Adrenal gland (tissue), 12 donors: ENCODE measurements around the gene ELL. TPM values are rescaled to one million over a fixed set of nuclear protein-coding genes. Genes with fewer than 3 reads are reported as not detected.

Experiments
- DNase-seq, 7 donors: peaks; one replicate each; pipeline ENCODE4 v3.0.0-alpha.2; 2019 to 2020
- H3K27ac ChIP-seq, 5 donors: fragments of 200-600 bp; sonication (generic) in 4 of 5; 1 replicate in 3 of 5; 2 replicates in 2 of 5; pipeline versions ENCODE4 v1.5.1 to v1.8.0; 2016 to 2020; ENCODE audit warnings: mild to moderate bottlenecking in 1 of 5
- H3K27me3 ChIP-seq: fragments of 200-600 bp; 2 replicates; pipeline ENCODE4 v1.8.0; 2021
- H3K36me3 ChIP-seq, 2 donors: fragments of 200-600 bp; replicated peaks in 1 of 2; 1 replicate in 1 of 2; 2 replicates in 1 of 2; pipeline versions ENCODE4 v1.5.1 to v1.8.0; 2018 to 2022
- H3K4me1 ChIP-seq, 2 donors: fragments of 200-600 bp; replicated peaks in 1 of 2; 1 replicate in 1 of 2; 2 replicates in 1 of 2; pipeline versions ENCODE4 v1.5.1 to v1.8.0; 2018 to 2021
- H3K4me3 ChIP-seq, 4 donors: fragments of 200-600 bp; sonication (generic) in 3 of 4; one replicate each; pipeline ENCODE4 v1.5.1; 2016 to 2018
- H3K9me3 ChIP-seq, 3 donors: fragments of 200-600 bp; sonication (generic) in 1 of 3; replicated peaks in 1 of 3; 1 replicate in 2 of 3; 2 replicates in 1 of 3; pipeline versions ENCODE4 v1.5.1 to v1.8.0; 2016 to 2021
- POLR2A ChIP-seq, 2 donors: fragments of 450-650 bp; IDR thresholded peaks; one replicate each; pipeline ENCODE4 v1.6.1; 2017; ENCODE audit warnings: antibody characterized with exemption in 2 of 2, mild to moderate bottlenecking in 2 of 2, moderate library complexity in 1 of 2
- WGBS, 4 donors: extraction: QIAGEN DNeasy Blood & Tissue Kit in 2 of 4; methylation state at CpG; one replicate each; pipeline versions ENCODE4 v1.1.5 to v1.1.7; 2013 to 2017; 5-methylcytosine and 5-hydroxymethylcytosine counted together
- intact Hi-C, 2 donors: fragments of 100-400 bp; cut with DNase I; formaldehyde crosslinking; loops; one replicate each; pipeline versions ENCODE4 v1.14.1 to v1.15.0; 2022 to 2023
- polyA plus RNA-seq, 3 donors: library from polyadenylated mRNA; stranded (reverse); fragments of 200-250 nt in 2 of 3; fragments of 350-450 nt in 1 of 3; fragmentation: Illumina TruSeq in 1 of 3; extraction: RNeasy Lipid Tissue Mini Kit (QIAGEN cat#74804) in 1 of 3; gene quantifications; one replicate each; pipeline ENCODE4 v1.2.3, GENCODE V29; 2013 to 2014
- total RNA-seq, 9 donors: library from RNA; depleted of rRNA in 4 of 9; stranded (reverse); fragments of >200 nt in 4 of 9; fragments of 120-200 nt in 1 of 9; fragmentation: NEBNext Ultra II Directional in 1 of 9; extraction: Animal tissue kit (Norgen Biotek cat#: 25700) in 1 of 9; gene quantifications; one replicate each; pipeline versions ENCODE4 v1.1.0 to v1.2.4, GENCODE V29; 2013 to 2023
- TF ChIP-seq, protein P1 (sequence below), 6 experiments: fragments of 450-650 bp in 4 of 6; fragments of 200-600 bp in 2 of 6; sonication (generic) in 1 of 6; IDR thresholded peaks; 1 replicate in 5 of 6; 2 replicates in 1 of 6; pipeline versions ENCODE4 v1.5.1 to v1.8.0; 2016 to 2021; ENCODE audit warnings: antibody characterized with exemption in 6 of 6, mild to moderate bottlenecking in 2 of 6, moderate library complexity in 1 of 6
- donor health status: healthy with polysubstance abuse.
- donor health status: Bipolar disorder and iron deficiency.
- donor health status: DM: yes; HTN: yes; CAD: no.
- donor health status: DM: no; HTN: no; CAD: no.
- donor health status: DM: no; HTN: no; CAD: no.
- donor health status: DM: yes; HTN: yes; CAD: no.

The ELL gene
- total and polyA plus RNA-seq, 12 donors: 1.8 to 28.3 (median 13.8) TPM

- intact Hi-C loops: no loop called here
- no peaks in the 10 kb centered on the region for H3K9me3 ChIP-seq
- no peaks in the 10 kb centered on the region for H3K27me3 ChIP-seq
- 1 to 6% (median 2%) methylated on average over 4 to 58 of the region's 58 CpGs for WGBS, 4 donors
- peak; percentile 97 to 100 (median 98) for DNase-seq
- H3K36me3 ChIP-seq: no peaks in the 10 kb centered on the region
- peaks cover 6 to 12% of the 10 kb centered on the region in 2 donors for H3K4me1 ChIP-seq
- peak within 1 kb of the TSS; percentile 46 to 87 (median 66) for H3K4me3 ChIP-seq
- TF ChIP-seq, protein P1, sequence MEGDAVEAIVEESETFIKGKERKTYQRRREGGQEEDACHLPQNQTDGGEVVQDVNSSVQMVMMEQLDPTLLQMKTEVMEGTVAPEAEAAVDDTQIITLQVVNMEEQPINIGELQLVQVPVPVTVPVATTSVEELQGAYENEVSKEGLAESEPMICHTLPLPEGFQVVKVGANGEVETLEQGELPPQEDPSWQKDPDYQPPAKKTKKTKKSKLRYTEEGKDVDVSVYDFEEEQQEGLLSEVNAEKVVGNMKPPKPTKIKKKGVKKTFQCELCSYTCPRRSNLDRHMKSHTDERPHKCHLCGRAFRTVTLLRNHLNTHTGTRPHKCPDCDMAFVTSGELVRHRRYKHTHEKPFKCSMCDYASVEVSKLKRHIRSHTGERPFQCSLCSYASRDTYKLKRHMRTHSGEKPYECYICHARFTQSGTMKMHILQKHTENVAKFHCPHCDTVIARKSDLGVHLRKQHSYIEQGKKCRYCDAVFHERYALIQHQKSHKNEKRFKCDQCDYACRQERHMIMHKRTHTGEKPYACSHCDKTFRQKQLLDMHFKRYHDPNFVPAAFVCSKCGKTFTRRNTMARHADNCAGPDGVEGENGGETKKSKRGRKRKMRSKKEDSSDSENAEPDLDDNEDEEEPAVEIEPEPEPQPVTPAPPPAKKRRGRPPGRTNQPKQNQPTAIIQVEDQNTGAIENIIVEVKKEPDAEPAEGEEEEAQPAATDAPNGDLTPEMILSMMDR (IDR thresholded peaks at IDR 0.05): no peak
- peak; percentile 76 to 77 for TF ChIP-seq POLR2A (IDR thresholded peaks at IDR 0.05)
- peak within 1 kb of the TSS; percentile 73 to 98 (median 89) for H3K27ac ChIP-seq
These were observed 35.7 kb upstream of the ELL start, which contains the start of gene KXD1 for GRCh38 chr19:18557411-18558201. KXD1 (plus strand) TSS chr19:18557870; CDS start chr19:18562057, 4,187 bp downstream.

DNA sequence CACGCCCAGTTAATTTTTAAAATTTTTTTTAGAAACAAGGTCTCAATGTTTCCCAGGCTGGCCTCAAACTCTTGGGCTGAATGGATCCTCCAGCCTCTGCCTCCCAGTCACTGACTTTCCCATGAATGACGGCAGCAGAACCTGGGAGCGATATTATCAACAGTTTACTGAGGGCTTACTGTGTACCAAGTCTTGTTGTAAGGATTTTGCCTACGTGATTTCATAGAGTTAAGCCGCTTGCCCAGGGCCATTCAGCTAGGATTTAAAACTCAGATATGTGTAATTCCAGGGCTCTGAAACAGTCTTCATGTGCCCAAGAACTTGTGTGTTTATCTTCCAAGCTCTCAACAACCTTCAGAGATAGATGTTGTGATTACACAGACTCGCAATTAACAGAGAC lies 29.8 kb upstream of the ELL start:
- intact Hi-C loops: no loop called here
- H3K27me3 ChIP-seq: no peaks in the 10 kb centered on the region

GRCh38 chr19:18543814-18544475 lies 22.1 kb upstream of the ELL start:
- Histone ChIP-seq H3K4me3 (peak overlapping the region in 2 of 4 donors; percentile 40 to 76), H3K27ac (peak overlapping the region in 2 of 5 donors; percentile 74 to 95), H3K36me3 (peaks cover 0 to 25% of the 10 kb centered on the region in 2 donors), H3K4me1 (peaks cover 2 to 13% of the 10 kb centered on the region in 2 donors), H3K27me3 (no peaks in the 10 kb centered on the region), H3K9me3 (no peaks in the 10 kb centered on the region)
- 5 to 11% (median 10%) methylated on average over 6 to 12 of the region's 12 CpGs for WGBS, 4 donors
- TF ChIP-seq POLR2A (IDR thresholded peaks at IDR 0.05): no peak
- TF ChIP-seq, protein P1 (IDR thresholded peaks at IDR 0.05): no peak
- intact Hi-C loops: no loop called here
- DNase-seq: peak in 6 of 7 donors; percentile 50 to 70 (median 58)

More for the DNA sequence above, 29.8 kb upstream of the ELL start:
- DNase-seq: no peak
- WGBS, 4 donors: 52 to 68% (median 64%) methylated on average over 6 of the region's 6 CpGs
- no peak overlapping the region for H3K27ac ChIP-seq
- H3K9me3 ChIP-seq: no peaks in the 10 kb centered on the region
- TF ChIP-seq POLR2A (IDR thresholded peaks at IDR 0.05): no peak
- TF ChIP-seq, protein P1 (IDR thresholded peaks at IDR 0.05): no peak
- no peaks in the 10 kb centered on the region for H3K4me1 ChIP-seq
- H3K36me3 ChIP-seq: no peaks in the 10 kb centered on the region
- no peak overlapping the region for H3K4me3 ChIP-seq
